ENCODE data around the gene PACRG. TPM values are rescaled to one million over a fixed set of nuclear protein-coding genes. Genes with fewer than 3 reads are reported as not detected.

Gene PACRG
- polyA plus RNA-seq, 2 of the 4 experiments (the other 2 are of a cell fraction): 0.14 to 0.30 TPM

DNA sequence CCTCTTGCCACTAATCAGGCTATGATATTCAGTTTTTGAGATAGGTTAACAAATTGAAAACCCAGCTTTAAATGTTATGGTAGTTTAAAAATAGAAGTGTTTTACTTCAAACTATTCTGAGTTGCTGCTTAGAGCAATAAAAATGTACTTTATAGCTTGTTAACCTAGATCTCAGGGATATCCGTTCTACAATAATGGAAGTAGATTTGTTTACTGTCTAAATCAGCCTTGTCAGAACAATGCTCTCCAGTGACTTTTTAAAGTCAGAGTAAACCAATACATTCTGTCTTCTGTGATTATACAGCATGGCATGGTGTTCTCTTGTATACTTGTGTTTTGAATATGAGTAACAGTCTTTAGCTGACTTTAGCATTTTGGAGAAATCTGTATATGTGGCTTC, 161.5 kb downstream of the PACRG start:
- ChIA-PET POLR2A (no interaction called here), CTCF (no interaction called here)
- Histone ChIP-seq H3K27ac (no peak overlapping the region), H3K4me3 (no peak overlapping the region), H3K4me1 (no peaks in the 10 kb centered on the region), H3K9me3 (no peaks in the 10 kb centered on the region), H3K4me2 (no peak overlapping the region)
- DNase-seq (ENCODE audit: low read depth in 1 of 2, low spot score in 1 of 2) (no peak), FAIRE-seq (no peak), ATAC-seq (no peak)
- no peak for TF ChIP-seq HEYL (CRISPR knock-in tag; IDR thresholded peaks at IDR 0.05)
- TF ChIP-seq MYC (IDR thresholded peaks at IDR 0.05; ENCODE audit: borderline replicate concordance, low read length): no peak
- no peak for TF ChIP-seq RAD21 (conservative IDR thresholded peaks at IDR 0.05 in 1 of 2, IDR thresholded peaks at IDR 0.05 in 1 of 2)
- TF ChIP-seq, protein P1, sequence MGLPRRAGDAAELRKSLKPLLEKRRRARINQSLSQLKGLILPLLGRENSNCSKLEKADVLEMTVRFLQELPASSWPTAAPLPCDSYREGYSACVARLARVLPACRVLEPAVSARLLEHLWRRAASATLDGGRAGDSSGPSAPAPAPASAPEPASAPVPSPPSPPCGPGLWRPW (IDR thresholded peaks at IDR 0.05): no peak
- TF ChIP-seq ZC3H11A (IDR thresholded peaks at IDR 0.05): no peak
- TF ChIP-seq, protein P2, sequence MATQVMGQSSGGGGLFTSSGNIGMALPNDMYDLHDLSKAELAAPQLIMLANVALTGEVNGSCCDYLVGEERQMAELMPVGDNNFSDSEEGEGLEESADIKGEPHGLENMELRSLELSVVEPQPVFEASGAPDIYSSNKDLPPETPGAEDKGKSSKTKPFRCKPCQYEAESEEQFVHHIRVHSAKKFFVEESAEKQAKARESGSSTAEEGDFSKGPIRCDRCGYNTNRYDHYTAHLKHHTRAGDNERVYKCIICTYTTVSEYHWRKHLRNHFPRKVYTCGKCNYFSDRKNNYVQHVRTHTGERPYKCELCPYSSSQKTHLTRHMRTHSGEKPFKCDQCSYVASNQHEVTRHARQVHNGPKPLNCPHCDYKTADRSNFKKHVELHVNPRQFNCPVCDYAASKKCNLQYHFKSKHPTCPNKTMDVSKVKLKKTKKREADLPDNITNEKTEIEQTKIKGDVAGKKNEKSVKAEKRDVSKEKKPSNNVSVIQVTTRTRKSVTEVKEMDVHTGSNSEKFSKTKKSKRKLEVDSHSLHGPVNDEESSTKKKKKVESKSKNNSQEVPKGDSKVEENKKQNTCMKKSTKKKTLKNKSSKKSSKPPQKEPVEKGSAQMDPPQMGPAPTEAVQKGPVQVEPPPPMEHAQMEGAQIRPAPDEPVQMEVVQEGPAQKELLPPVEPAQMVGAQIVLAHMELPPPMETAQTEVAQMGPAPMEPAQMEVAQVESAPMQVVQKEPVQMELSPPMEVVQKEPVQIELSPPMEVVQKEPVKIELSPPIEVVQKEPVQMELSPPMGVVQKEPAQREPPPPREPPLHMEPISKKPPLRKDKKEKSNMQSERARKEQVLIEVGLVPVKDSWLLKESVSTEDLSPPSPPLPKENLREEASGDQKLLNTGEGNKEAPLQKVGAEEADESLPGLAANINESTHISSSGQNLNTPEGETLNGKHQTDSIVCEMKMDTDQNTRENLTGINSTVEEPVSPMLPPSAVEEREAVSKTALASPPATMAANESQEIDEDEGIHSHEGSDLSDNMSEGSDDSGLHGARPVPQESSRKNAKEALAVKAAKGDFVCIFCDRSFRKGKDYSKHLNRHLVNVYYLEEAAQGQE (IDR thresholded peaks at IDR 0.05): no peak
- TF ChIP-seq HOXB5 (CRISPR knock-in tag; IDR thresholded peaks at IDR 0.05): no peak
- TF ChIP-seq KDM1A (IDR thresholded peaks at IDR 0.05; ENCODE audit: low read depth): no peak
- TF ChIP-seq FOSB (CRISPR knock-in tag; IDR thresholded peaks at IDR 0.05): no peak
- TF ChIP-seq CBX2 (IDR thresholded peaks at IDR 0.05; ENCODE audit: borderline replicate concordance, low read depth): no peak
- no peak for TF ChIP-seq TP53 (CRISPR knock-in tag; IDR thresholded peaks at IDR 0.05)
- no peak for TF ChIP-seq BHLHE40 (IDR thresholded peaks at IDR 0.05; ENCODE audit: low read depth, low read length)
- TF ChIP-seq POLR2AphosphoS2 (conservative IDR thresholded peaks at IDR 0.05; ENCODE audit: low read length): no peak
- WGBS (ENCODE audit: missing lambda C conversion rate): 23% methylated on average over 1 of the region's 1 CpG

GRCh38 chr6:162898011-162898410, 170.2 kb downstream of the PACRG start:
- TF ChIP-seq SREBF2 (IDR thresholded peaks at IDR 0.05) (no peak), HOXB13 (CRISPR knock-in tag; IDR thresholded peaks at IDR 0.05; ENCODE audit: low read depth) (no peak), POLR2A (IDR thresholded peaks at IDR 0.05; ENCODE audit: low read length) (no peak), FOSL2 (IDR thresholded peaks at IDR 0.05) (no peak), FOSL2 (CRISPR knock-in tag; IDR thresholded peaks at IDR 0.05) (no peak), FOSB (CRISPR knock-in tag; IDR thresholded peaks at IDR 0.05) (no peak), E2F6 (IDR thresholded peaks at IDR 0.05; ENCODE audit: borderline replicate concordance, low read depth) (no peak), MYC (IDR thresholded peaks at IDR 0.05; ENCODE audit: borderline replicate concordance, low read length) (no peak), EP300 (IDR thresholded peaks at IDR 0.05) (no peak), TFCP2L1 (CRISPR knock-in tag; IDR thresholded peaks at IDR 0.05) (no peak), ATOH8 (CRISPR knock-in tag; IDR thresholded peaks at IDR 0.05; ENCODE audit: low read depth) (no peak), RCOR1 (IDR thresholded peaks at IDR 0.05; ENCODE audit: low read depth, low read length) (no peak)
- TF ChIP-seq, protein P2 (IDR thresholded peaks at IDR 0.05): no peak

More at GRCh38 chr6:162898011-162898410, 170.2 kb downstream of the PACRG start:
- no peak for FAIRE-seq
- Histone ChIP-seq H3K4me2 (no peak overlapping the region), H3K9me3 (no peaks in the 10 kb centered on the region), H3K27ac (no peak overlapping the region), H3K4me3 (no peak overlapping the region), H3K4me1 (no peaks in the 10 kb centered on the region)
- ChIA-PET POLR2A (no interaction called here), CTCF (interaction anchor here (0.9 kb wide), 1 partner anchor 10 kb away, joined by 3 read pairs; no protein-coding TSS in a partner anchor)
- 65% methylated on average over 8 of the region's 8 CpGs for WGBS (ENCODE audit: missing lambda C conversion rate)
- no peak for ATAC-seq
- DNase-seq (ENCODE audit: low read depth in 1 of 2, low spot score in 1 of 2): no peak
